Cardiac fibroblast (primary cell): Measurements from ENCODE around the gene SRGN.
"Not testable (repeated sequence)": the region's sequence is repeated elsewhere in the genome, so short reads cannot be mapped to it uniquely, and the experiment has no call there.

Source experiments
- DNase-seq, 2 donors: peaks; one replicate each; pipeline versions ENCODE4 v3.0.0 to v3.0.0-alpha.2; 2010; ENCODE audit warnings: low read depth in 2 of 2
- H3K4me3 ChIP-seq, 2 donors: replicated peaks in 1 of 2; 1 replicate in 1 of 2; 2 replicates in 1 of 2; pipeline ENCODE4 v1.5.1; 2011; ENCODE audit warnings: low read depth in 2 of 2, low read length in 2 of 2, mild to moderate bottlenecking in 2 of 2, moderate library complexity in 1 of 2
- CTCF ChIP-seq: IDR thresholded peaks from one replicate; pipeline ENCODE4 v1.5.1; 2011; ENCODE audit warnings: low read depth, mild to moderate bottlenecking, low read length, inconsistent platforms

Gene SRGN

GRCh38 chr10:69087590-69088470 lies at the start of gene SRGN:
Gene SRGN, plus strand, starts transcription at chr10:69088103. Its CDS starts 55 bp downstream, at chr10:69088158.
- DNase-seq, result peak; percentile 98
- no peak for TF ChIP-seq CTCF

GRCh38 chr10:69040904-69041303 lies 47.0 kb upstream of the SRGN start:
- H3K4me3 ChIP-seq, DNase-seq: not testable (repeated sequence)

More at GRCh38 chr10:69087590-69088470, at the start of gene SRGN:
- H3K4me3 ChIP-seq, result peak within 1 kb of the TSS; percentile 55 to 62

GRCh38 chr10:69042417-69042816 lies 45.5 kb upstream of the SRGN start:
- no peak for TF ChIP-seq CTCF
- no peak for DNase-seq

GRCh38 chr10:69042838-69043237 lies 45.1 kb upstream of the SRGN start:
- no peak overlapping the region for H3K4me3 ChIP-seq
- DNase-seq, result no peak
- no peak for TF ChIP-seq CTCF

More at GRCh38 chr10:69042417-69042816, 45.5 kb upstream of the SRGN start:
- H3K4me3 ChIP-seq, result no peak overlapping the region

- no peak for DNase-seq
Measured at GRCh38 chr10:69043931-69044531, 43.9 kb upstream of the SRGN start.

GRCh38 chr10:69044546-69044945 lies 43.4 kb upstream of the SRGN start:
- H3K4me3 ChIP-seq, result no peak overlapping the region
- DNase-seq, result no peak
- TF ChIP-seq CTCF, result no peak

More at GRCh38 chr10:69043931-69044531, 43.9 kb upstream of the SRGN start:
- no peak for TF ChIP-seq CTCF
- H3K4me3 ChIP-seq, result no peak overlapping the region

- H3K4me3 ChIP-seq, result no peak overlapping the region
- no peak for TF ChIP-seq CTCF
- DNase-seq, result peak; percentile 81 to 82
Measured at GRCh38 chr10:69045441-69046300, 42.2 kb upstream of the SRGN start.
